ENCODE measurements around the gene RALGPS2.

DNA sequence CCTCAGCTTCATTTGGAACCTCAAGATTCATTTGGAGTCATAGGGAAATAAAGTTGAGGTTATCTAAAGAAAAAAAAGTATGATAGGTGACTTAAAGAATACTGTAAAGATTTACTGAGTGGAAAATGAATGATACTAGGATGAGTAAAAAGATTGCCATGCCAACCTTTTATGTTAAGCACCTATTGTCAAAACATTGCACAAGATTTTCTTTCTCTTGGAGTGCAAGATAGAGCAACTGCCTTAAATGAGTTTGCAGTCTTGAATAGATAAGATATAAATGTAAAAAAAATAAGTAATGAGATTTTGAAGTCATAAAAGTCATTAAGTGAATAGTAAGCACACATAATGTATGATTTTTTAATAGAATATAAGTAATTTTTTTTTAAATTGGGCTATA lies 150.9 kb downstream of the RALGPS2 start:
- TF ChIP-seq CTCF (conservative IDR thresholded peaks at IDR 0.05; ENCODE audit: low read depth, low read length) (no peak), EZH2 (IDR thresholded peaks at IDR 0.05; ENCODE audit: low read length, unreplicated experiment) (no peak)

Data from PC-3 (cell line).